GM20000 (cell line): ENCODE data around the gene ZNF518B.
"Not testable (repeated sequence)": the region's sequence is repeated elsewhere in the genome, so short reads cannot be mapped to it uniquely, and the experiment has no call there.

ENCODE experiments used
- DNase-seq: peaks from one replicate; pipeline ENCODE4 v3.0.0; 2012; ENCODE audit warnings: low spot score
- CTCF ChIP-seq: IDR thresholded peaks from 2 replicates; pipeline ENCODE4 v1.5.1; 2012; ENCODE audit warnings: mild to moderate bottlenecking, control low read depth; ENCODE audit errors: extremely low read depth, missing control alignments

Gene ZNF518B

DNA sequence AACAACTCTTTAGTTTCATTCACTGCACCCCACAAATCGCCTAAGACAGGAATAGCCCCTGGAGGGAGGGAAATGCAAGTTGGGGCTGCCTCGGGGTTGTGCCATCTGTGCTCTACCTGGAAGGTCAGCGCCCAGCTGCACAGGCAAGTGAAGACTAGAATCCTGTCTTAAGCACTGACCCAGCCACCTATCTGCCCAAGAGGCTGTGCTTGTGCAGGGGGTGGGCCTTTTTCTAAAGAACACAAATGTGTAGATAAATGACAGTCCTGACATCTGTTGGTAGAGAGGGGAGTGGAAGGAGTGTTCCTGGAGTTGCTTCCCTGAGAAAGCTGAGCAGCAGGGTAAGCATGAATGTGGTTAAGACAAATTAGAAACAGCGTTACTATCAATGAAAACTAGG is 15.7 kb downstream of the ZNF518B start:
- no peak for DNase-seq
- TF ChIP-seq CTCF: no peak

DNA sequence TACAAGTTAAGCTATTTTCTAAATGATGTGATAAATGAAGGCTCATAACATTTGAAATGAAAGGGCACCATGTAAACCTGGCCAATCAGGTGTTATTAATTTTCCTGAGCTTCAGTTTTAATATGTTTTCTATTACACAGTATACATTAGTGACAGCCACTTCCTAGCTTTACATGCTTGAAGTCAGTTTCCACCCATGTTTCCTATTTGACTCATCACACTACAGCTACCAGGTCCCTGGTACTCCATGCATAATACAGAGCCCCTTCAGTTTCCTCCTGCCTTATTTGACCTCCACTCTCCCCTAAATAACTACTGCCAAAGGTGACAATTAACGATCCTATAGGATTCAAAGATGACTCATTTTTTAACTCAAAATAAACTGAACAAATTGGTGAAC is 18.3 kb downstream of the ZNF518B start:
- DNase-seq: no peak
- no peak for TF ChIP-seq CTCF

GRCh38 chr4:10437735-10438134 is 19.5 kb downstream of the ZNF518B start:
- no peak for TF ChIP-seq CTCF
- no peak for DNase-seq

GRCh38 chr4:10427680-10428079 is 29.5 kb downstream of the ZNF518B start:
- not testable (repeated sequence) for DNase-seq

DNA sequence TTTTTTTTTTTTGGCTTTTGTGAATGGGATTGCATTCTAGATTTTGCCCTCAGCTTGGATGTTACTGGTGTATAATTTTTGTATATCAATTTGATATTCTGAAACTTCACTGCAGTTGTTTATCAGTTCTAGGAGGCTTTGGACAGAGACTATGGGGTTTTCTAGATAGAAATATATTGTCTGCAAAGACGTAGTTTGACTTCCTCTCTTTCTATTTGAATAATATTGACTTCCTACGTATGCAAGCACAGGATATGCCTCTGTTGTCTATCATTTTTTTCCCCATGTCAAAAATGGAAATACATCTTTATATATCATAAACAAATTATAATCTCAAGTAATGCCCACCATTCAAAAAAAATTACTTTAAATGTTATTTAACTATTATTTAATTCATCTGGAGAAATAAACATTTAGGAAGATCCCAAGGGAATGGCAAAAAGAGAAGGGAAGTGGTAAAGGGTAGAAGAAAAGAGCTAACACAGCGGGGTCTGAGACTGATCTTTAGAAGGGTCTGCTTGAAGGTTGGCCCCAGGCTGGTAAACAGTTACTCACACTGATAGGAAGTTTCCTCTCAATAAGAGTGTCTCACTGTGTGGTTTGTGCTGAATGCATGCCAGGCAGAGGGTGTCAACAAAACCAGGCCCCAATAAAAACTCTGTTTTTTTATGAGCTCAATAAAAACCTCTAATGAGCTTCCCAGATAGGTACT is 35.7 kb downstream of the ZNF518B start:
- TF ChIP-seq CTCF: no peak
- DNase-seq: no peak

GRCh38 chr4:10417740-10418139 is 39.5 kb downstream of the ZNF518B start:
- no peak for TF ChIP-seq CTCF

DNA sequence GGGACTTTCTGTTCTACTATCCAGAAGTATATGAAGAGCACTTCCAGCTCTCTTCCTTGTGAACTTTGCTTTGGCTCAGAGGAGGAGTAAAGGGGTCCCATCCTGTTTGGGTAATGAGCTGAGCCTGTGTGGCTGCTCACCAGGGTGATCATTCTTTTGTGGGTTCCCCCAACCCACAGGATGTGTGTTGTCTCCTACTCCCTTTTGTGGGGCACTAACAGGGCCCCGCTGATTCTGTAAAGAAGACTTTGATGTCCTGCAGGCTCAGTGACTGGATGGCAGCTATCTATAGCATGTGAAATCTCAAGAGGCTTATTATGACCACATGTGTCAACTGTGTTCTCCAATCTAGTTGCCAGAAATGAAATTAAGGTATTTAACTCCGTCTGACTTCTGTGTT is 40.8 kb downstream of the ZNF518B start:
- no peak for TF ChIP-seq CTCF
- no peak for DNase-seq

More at GRCh38 chr4:10417740-10418139, 39.5 kb downstream of the ZNF518B start:
- no peak for DNase-seq

DNA sequence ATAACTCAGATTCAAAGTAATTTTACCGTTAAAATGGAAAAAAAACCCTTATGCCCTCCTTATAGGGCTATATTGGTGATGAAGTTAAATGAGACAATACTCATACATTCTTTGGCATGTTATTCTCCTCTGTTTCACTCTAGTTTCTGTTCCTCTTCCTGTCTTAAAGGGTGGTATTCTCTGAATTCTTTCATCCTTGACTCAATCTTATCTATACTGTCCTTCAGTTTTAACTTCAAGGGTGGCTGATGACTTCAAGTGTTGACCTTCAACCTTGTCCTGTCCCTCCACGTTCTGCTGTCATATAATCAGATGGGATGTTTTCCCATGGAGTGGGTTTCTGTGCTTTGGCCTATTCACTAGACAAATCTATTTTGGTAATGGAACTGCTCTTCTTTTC is 44.0 kb downstream of the ZNF518B start:
- TF ChIP-seq CTCF: no peak
- DNase-seq: peak; percentile 55
